ENCODE data around the gene WDFY2. TPM values are rescaled to one million over a fixed set of nuclear protein-coding genes. Genes with fewer than 3 reads are reported as not detected.

Gene WDFY2
- total and polyA plus RNA-seq, 4 donors = 9.8 to 15.7 (median 14.3) TPM

DNA sequence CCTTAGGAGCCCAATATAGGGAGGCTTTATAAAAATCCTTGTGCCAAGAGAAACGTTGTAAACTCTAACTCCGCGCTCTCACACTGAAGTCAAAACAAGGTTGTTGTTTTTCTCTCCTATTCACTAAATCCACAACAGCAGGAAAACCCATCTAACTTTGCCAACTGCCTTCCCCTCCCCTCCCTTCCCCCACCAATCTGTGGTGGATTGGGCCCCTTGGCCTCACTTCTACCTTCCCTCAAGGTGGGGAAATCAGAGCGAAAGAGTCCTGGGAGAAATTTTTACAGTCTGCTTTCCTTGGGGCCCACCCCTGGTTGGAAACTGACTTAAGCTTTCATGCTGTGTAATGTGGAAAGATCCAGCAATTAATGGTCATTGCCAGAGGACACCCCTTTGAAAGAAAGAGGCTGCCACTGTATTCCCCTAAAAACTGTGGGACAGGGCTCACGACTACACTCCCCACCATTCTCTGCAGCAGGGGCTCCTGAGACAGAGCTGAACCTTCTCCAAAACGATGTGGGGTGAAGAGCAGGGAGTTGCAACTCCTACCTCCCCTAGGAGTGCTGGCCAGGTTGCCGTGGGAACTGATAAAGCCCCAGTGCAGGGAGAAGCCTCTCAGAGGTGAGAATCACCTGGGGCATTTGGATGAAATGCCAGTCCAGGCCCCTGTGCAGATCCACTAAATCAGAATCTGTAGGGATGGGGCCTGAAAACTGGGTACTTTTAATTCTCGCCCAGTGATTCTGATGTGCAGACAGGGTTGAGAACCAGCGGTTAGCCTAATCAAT lies 218.6 kb downstream of the WDFY2 start:
- peak overlapping the region; percentile 77 for H3K4me3 ChIP-seq (ENCODE audit: low read depth, low read length)
- no peaks in the 10 kb centered on the region for H3K9me3 ChIP-seq (ENCODE audit: control insufficient read depth, insufficient read depth, low read length)
- no peaks in the 10 kb centered on the region for H3K36me3 ChIP-seq (ENCODE audit: control insufficient read depth, insufficient read depth, low read length)
- peak in 1 of 6 donors; percentile 49 for DNase-seq (ENCODE audit: low read depth in 4 of 6, low spot score in 6 of 6)
- WGBS (ENCODE audit: insufficient coverage) = 42% methylated on average over 3 of the region's 9 CpGs
- H3K4me1 ChIP-seq (ENCODE audit: control insufficient read depth, insufficient read depth, low read length) = peaks cover 32% of the 10 kb centered on the region
- H3K27ac ChIP-seq (ENCODE audit: low read depth, low read length) = peak overlapping the region; percentile 90
- no peaks in the 10 kb centered on the region for H3K27me3 ChIP-seq (ENCODE audit: control insufficient read depth, insufficient read depth, low read length)

DNA sequence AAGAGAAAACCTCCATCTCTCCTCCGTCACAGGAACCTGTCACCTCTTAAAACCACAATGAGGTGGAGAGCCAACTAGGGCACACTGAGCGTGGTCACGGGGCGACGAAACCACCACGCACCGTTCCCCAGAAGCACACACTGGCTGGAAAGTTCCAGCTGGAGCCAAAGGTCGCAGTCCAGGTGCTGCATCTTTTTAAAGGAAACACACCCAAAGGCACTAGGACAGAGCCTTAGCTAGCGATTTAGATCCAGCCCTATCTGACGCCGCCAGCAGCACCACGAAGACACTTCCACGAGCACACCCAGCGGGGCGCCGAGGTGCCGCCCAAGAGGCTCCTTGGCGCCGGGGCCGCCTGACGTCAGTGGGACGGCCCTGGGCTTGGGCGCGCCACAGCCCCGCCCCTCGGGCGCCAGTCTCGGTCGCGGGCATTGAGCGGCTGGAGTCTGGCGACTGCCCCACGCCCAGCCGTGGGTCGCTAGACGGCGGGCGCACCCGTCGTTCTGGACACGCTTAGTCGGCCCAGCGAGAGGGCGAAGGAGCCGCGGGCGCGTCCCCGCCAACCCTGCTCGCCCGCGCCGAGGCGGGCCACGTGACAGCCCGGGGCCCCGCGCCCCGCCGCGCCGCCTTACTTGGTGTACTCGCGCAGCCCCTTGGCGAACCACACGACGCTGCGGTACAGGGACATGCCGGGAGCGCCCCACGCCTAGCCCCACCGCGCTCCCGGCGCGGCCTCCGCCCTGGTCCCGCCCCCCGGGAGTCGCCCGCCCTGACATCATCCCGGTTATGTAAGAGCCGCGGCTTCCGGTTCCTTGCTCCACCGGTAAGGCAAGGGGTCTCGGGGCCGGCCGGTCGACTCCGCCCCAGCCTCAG lies 219.4 kb downstream of the WDFY2 start, which contains the start of gene DHRS12:
Gene DHRS12, minus strand, starts transcription at position 742 of the 873 bp plus-strand sequence. CDS start 4,504 bp downstream, outside the sequence.
- Histone ChIP-seq H3K9me3 (ENCODE audit: control insufficient read depth, insufficient read depth, low read length) (no peaks in the 10 kb centered on the region), H3K27me3 (ENCODE audit: control insufficient read depth, insufficient read depth, low read length) (no peaks in the 10 kb centered on the region), H3K36me3 (ENCODE audit: control insufficient read depth, insufficient read depth, low read length) (no peaks in the 10 kb centered on the region), H3K4me1 (ENCODE audit: control insufficient read depth, insufficient read depth, low read length) (peaks cover 31% of the 10 kb centered on the region), H3K27ac (ENCODE audit: low read depth, low read length) (peak within 1 kb of the TSS; percentile 90), H3K4me3 (ENCODE audit: low read depth, low read length) (peak within 1 kb of the TSS; percentile 77)
- DNase-seq (ENCODE audit: low read depth in 4 of 6, low spot score in 6 of 6) = peak in 4 of 6 donors; percentile 69 to 95 (median 82)
- WGBS (ENCODE audit: insufficient coverage) = under 1% methylated on average over 91 of the region's 91 CpGs

DNA sequence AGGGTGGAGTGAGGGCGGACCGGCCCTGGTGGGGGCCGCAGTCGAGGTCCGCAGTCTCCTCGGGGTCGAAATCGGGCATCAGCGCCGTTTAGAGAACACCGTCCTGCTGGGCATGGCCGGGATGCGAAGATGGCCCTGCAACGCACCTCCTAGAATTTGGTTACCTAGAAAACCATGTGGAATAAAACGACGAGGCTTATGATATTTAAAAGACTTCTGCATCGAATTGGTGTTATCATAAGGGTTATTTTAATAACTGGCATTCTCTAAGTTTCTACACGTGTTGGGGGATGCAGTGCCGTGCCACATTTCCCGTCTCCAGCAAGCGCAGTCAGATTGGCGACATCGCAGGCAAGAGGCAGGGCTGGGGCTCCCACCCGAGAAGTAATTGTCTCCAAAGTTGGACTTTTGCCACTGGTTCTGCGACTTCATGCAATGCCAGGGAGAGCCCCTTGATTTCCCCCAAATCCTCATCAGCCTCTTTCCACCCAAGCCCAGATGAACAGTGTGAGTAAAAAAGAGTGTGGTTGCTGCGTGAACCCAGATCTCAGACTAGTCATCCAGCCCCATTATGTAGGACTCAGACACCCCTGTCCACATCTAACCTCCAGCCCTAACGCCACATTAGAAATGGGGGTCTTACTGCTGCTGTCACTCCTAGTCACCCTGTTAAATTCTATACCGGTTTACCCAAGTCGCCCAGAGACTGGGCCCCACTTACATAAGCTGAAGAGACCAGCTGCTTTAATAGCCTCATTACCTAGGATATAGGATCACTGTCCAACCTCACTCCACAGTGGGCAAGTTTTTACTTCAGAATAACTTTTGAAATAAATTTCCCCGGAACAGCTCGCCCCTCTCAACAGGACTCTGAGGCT lies 220.3 kb downstream of the WDFY2 start:
- H3K4me1 ChIP-seq (ENCODE audit: control insufficient read depth, insufficient read depth, low read length) = peaks cover 31% of the 10 kb centered on the region
- H3K27ac ChIP-seq (ENCODE audit: low read depth, low read length) = peak overlapping the region; percentile 90
- no peaks in the 10 kb centered on the region for H3K27me3 ChIP-seq (ENCODE audit: control insufficient read depth, insufficient read depth, low read length)
- H3K9me3 ChIP-seq (ENCODE audit: control insufficient read depth, insufficient read depth, low read length) = no peaks in the 10 kb centered on the region
- WGBS (ENCODE audit: insufficient coverage) = 6% methylated on average over 27 of the region's 31 CpGs
- H3K4me3 ChIP-seq (ENCODE audit: low read depth, low read length) = peak overlapping the region; percentile 77
- DNase-seq (ENCODE audit: low read depth in 4 of 6, low spot score in 6 of 6) = peak in 2 of 6 donors; percentile 73 to 75
- no peaks in the 10 kb centered on the region for H3K36me3 ChIP-seq (ENCODE audit: control insufficient read depth, insufficient read depth, low read length)

DNA sequence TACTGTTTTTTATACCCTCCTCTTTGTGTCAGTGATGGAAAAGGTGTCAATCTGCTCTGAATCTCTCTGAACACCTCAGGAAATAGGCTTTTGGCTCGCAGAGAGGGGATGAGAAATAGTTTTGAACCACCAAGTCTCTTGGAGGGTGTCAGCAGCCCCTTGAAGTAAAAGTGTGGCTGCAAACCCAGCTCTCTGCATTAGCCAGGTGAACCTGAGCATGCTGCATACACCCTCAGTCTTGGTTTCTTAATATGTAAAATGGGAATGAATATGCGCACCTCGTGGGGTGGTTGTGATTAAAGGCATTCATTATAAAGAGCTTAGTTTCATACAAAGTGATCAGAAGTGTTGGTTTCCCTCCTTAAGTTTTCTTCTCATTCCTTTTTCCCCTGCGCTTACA lies 221.1 kb downstream of the WDFY2 start:
- Histone ChIP-seq H3K27ac (ENCODE audit: low read depth, low read length) (peak overlapping the region; percentile 90), H3K9me3 (ENCODE audit: control insufficient read depth, insufficient read depth, low read length) (no peaks in the 10 kb centered on the region), H3K27me3 (ENCODE audit: control insufficient read depth, insufficient read depth, low read length) (no peaks in the 10 kb centered on the region), H3K4me3 (ENCODE audit: low read depth, low read length) (no peak overlapping the region), H3K4me1 (ENCODE audit: control insufficient read depth, insufficient read depth, low read length) (peaks cover 30% of the 10 kb centered on the region), H3K36me3 (ENCODE audit: control insufficient read depth, insufficient read depth, low read length) (no peaks in the 10 kb centered on the region)
- 100% methylated on average over 1 of the region's 4 CpGs for WGBS (ENCODE audit: insufficient coverage)
- no peak for DNase-seq (ENCODE audit: low read depth in 4 of 6, low spot score in 6 of 6)

DNA sequence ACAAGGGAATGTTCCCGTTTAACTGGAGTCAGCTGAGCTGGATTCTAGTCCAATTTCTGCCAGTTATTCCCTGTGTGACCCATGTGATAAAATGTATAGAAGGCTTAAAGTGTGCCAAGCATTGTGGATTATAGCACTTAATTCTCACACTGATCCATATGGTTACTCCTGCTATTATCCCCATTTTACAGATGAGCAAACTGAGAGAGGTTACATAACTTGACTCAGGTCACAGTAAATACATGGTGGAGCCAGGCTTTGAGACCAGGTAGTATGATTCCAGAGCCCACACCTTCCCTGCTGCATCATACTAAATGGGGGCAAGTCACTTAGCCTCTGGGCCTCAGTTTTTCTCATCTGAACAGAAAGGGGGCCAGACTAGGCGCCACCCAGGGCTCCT lies 221.7 kb downstream of the WDFY2 start:
- no peak for DNase-seq (ENCODE audit: low read depth in 4 of 6, low spot score in 6 of 6)
- Histone ChIP-seq H3K4me1 (ENCODE audit: control insufficient read depth, insufficient read depth, low read length) (peaks cover 26% of the 10 kb centered on the region), H3K4me3 (ENCODE audit: low read depth, low read length) (no peak overlapping the region), H3K36me3 (ENCODE audit: control insufficient read depth, insufficient read depth, low read length) (no peaks in the 10 kb centered on the region), H3K9me3 (ENCODE audit: control insufficient read depth, insufficient read depth, low read length) (no peaks in the 10 kb centered on the region), H3K27me3 (ENCODE audit: control insufficient read depth, insufficient read depth, low read length) (no peaks in the 10 kb centered on the region), H3K27ac (ENCODE audit: low read depth, low read length) (no peak overlapping the region)
- WGBS (ENCODE audit: insufficient coverage) = no CpG with 5 or more reads among the region's 2 CpGs

DNA sequence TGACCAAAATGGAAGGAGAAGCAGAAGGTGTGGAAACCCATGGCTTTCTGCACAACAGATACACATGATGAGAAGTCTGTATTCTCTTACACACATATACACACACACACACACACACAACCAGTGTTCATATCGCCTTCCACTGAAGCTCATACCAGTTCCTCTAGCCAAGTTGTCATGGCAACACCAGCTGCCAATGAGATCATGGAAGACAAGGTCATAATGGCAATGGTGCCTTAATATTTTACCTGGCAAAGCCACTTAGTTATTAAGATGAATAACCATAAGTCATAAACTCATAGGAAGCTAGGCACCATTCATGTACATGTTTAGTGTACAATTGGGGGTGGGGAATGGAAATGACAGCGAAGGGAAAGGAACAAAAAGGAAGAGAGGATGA lies 222.3 kb downstream of the WDFY2 start:
- Histone ChIP-seq H3K27me3 (ENCODE audit: control insufficient read depth, insufficient read depth, low read length) (no peaks in the 10 kb centered on the region), H3K4me3 (ENCODE audit: low read depth, low read length) (no peak overlapping the region), H3K9me3 (ENCODE audit: control insufficient read depth, insufficient read depth, low read length) (no peaks in the 10 kb centered on the region), H3K4me1 (ENCODE audit: control insufficient read depth, insufficient read depth, low read length) (peaks cover 25% of the 10 kb centered on the region), H3K36me3 (ENCODE audit: control insufficient read depth, insufficient read depth, low read length) (no peaks in the 10 kb centered on the region), H3K27ac (ENCODE audit: low read depth, low read length) (no peak overlapping the region)
- WGBS (ENCODE audit: insufficient coverage) = 70% methylated on average over 1 of the region's 2 CpGs
- peak in 2 of 6 donors; percentile 70 to 91 for DNase-seq (ENCODE audit: low read depth in 4 of 6, low spot score in 6 of 6)

DNA sequence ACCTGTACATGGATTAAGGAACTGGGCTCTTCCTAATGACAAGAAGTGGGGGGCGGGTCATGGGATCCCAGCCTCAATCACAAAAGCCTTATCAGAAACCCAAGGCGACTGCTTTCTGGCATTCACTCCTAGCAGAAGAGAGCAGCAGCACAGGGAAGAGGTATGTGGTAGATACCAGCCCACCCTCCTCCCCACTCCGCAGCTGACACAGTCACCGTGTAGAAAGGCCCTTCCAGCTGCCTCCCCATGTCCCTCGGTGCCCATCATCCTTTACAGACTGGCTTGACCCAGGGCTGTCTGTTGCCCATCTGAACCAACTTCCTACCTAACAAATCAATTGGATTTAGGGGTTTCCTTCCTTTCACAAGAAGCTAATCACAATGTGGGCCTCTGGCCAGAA lies 222.8 kb downstream of the WDFY2 start:
- no peak overlapping the region for H3K4me3 ChIP-seq (ENCODE audit: low read depth, low read length)
- H3K4me1 ChIP-seq (ENCODE audit: control insufficient read depth, insufficient read depth, low read length) = peaks cover 20% of the 10 kb centered on the region
- H3K27ac ChIP-seq (ENCODE audit: low read depth, low read length) = no peak overlapping the region
- no peaks in the 10 kb centered on the region for H3K9me3 ChIP-seq (ENCODE audit: control insufficient read depth, insufficient read depth, low read length)
- WGBS (ENCODE audit: insufficient coverage) = 55% methylated on average over 2 of the region's 5 CpGs
- H3K27me3 ChIP-seq (ENCODE audit: control insufficient read depth, insufficient read depth, low read length) = no peaks in the 10 kb centered on the region
- DNase-seq (ENCODE audit: low read depth in 4 of 6, low spot score in 6 of 6) = no peak
- H3K36me3 ChIP-seq (ENCODE audit: control insufficient read depth, insufficient read depth, low read length) = no peaks in the 10 kb centered on the region

DNA sequence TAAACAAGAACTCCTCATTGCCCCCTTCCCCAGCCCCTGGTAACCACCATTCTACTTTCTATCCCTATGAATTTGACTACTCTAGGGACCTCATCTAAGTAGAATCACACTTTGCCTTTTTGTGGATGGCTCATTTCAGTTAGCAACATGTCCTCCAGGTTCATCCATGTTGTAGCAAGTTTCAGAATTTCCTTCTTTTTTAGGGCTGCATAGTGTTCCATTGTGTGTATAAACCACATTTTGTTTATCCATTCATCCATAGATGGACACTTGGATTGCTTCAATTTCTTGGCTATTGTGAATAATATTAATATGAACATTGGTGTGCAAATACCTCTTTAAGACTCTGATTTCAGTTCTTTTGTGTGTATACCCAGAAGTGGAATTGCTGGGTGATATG lies 224.5 kb downstream of the WDFY2 start:
- no peak overlapping the region for H3K4me3 ChIP-seq (ENCODE audit: low read depth, low read length)
- no peaks in the 10 kb centered on the region for H3K9me3 ChIP-seq (ENCODE audit: control insufficient read depth, insufficient read depth, low read length)
- H3K36me3 ChIP-seq (ENCODE audit: control insufficient read depth, insufficient read depth, low read length) = no peaks in the 10 kb centered on the region
- H3K27me3 ChIP-seq (ENCODE audit: control insufficient read depth, insufficient read depth, low read length) = no peaks in the 10 kb centered on the region
- H3K4me1 ChIP-seq (ENCODE audit: control insufficient read depth, insufficient read depth, low read length) = peaks cover 7% of the 10 kb centered on the region
- no peak overlapping the region for H3K27ac ChIP-seq (ENCODE audit: low read depth, low read length)
- DNase-seq (ENCODE audit: low read depth in 4 of 6, low spot score in 6 of 6) = no peak

DNA sequence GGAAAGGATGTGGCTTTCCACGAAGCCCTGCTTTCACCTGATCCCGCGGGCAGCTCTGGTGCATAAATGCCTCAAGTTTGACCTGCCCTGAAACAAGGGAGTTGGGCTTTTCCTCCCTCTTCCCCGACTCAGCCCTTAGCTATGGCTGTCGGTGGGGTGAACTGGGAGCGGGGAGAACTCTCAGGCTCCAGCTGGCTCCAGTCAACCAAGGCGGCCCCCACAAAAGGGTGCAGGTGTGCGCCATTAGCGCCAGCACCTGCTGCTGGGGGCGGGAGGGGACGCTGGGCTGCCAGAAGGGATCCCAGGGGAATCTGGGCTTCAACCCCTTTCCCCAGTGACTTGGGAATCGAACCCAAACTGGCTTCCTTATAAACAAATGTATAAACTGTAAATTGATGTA lies 226.8 kb downstream of the WDFY2 start:
- Histone ChIP-seq H3K4me1 (ENCODE audit: control insufficient read depth, insufficient read depth, low read length) (peaks cover 3% of the 10 kb centered on the region), H3K4me3 (ENCODE audit: low read depth, low read length) (no peak overlapping the region), H3K27ac (ENCODE audit: low read depth, low read length) (no peak overlapping the region), H3K9me3 (ENCODE audit: control insufficient read depth, insufficient read depth, low read length) (no peaks in the 10 kb centered on the region), H3K36me3 (ENCODE audit: control insufficient read depth, insufficient read depth, low read length) (no peaks in the 10 kb centered on the region), H3K27me3 (ENCODE audit: control insufficient read depth, insufficient read depth, low read length) (no peaks in the 10 kb centered on the region)
- DNase-seq (ENCODE audit: low read depth in 4 of 6, low spot score in 6 of 6) = no peak
- 61% methylated on average over 5 of the region's 12 CpGs for WGBS (ENCODE audit: insufficient coverage)

Data from spinal cord (tissue), 10 donors.